ENCODE measurements around the gene TRPM3.

TRPM3 gene

GRCh38 chr9:70569791-70570190 is 551.6 kb downstream of the TRPM3 start:
- no peak for DNase-seq

- no peak for DNase-seq
Measured at GRCh38 chr9:70569070-70569772, 552.2 kb downstream of the TRPM3 start.

GRCh38 chr9:70567511-70567910 is 553.9 kb downstream of the TRPM3 start:
- DNase-seq, result no peak

- DNase-seq, result no peak
Measured at GRCh38 chr9:70566751-70567150, 554.7 kb downstream of the TRPM3 start.

GRCh38 chr9:70566066-70566465 is 555.4 kb downstream of the TRPM3 start:
- no peak for DNase-seq

GRCh38 chr9:70564468-70565335 is 556.7 kb downstream of the TRPM3 start:
- no peak for DNase-seq

GRCh38 chr9:70563431-70564204 is 557.8 kb downstream of the TRPM3 start:
- DNase-seq, result no peak

- no peak for DNase-seq
Measured at GRCh38 chr9:70563010-70563409, 558.4 kb downstream of the TRPM3 start.

GRCh38 chr9:70561786-70562395 is 559.5 kb downstream of the TRPM3 start:
- no peak for DNase-seq

GRCh38 chr9:70561111-70561510 is 560.3 kb downstream of the TRPM3 start:
- no peak for DNase-seq

GRCh38 chr9:70559102-70559501 is 562.3 kb downstream of the TRPM3 start:
- DNase-seq, result no peak

- DNase-seq, result no peak
Measured at GRCh38 chr9:70557661-70558369, 563.6 kb downstream of the TRPM3 start.

- DNase-seq, result no peak
Measured at GRCh38 chr9:70556771-70557170, 564.6 kb downstream of the TRPM3 start.

- no peak for DNase-seq
Measured at GRCh38 chr9:70554881-70555280, 566.5 kb downstream of the TRPM3 start.

- no peak for DNase-seq
Measured at GRCh38 chr9:70553707-70554673, 567.4 kb downstream of the TRPM3 start.

- no peak for DNase-seq
Measured at GRCh38 chr9:70552561-70552960, 568.9 kb downstream of the TRPM3 start.

GRCh38 chr9:70551801-70552200 is 569.6 kb downstream of the TRPM3 start:
- DNase-seq, result no peak

- no peak for DNase-seq
Measured at GRCh38 chr9:70551396-70551795, 570.0 kb downstream of the TRPM3 start.

- DNase-seq, result no peak
Measured at GRCh38 chr9:70549926-70550325, 571.5 kb downstream of the TRPM3 start.

- no peak for DNase-seq
Measured at GRCh38 chr9:70542311-70542931, 579.0 kb downstream of the TRPM3 start.

GRCh38 chr9:70540016-70540415 is 581.4 kb downstream of the TRPM3 start:
- DNase-seq, result no peak
